ENCODE data around the gene RGMB. TPM values are rescaled to one million over a fixed set of nuclear protein-coding genes. Genes with fewer than 3 reads are reported as not detected.

RGMB gene
- total and polyA plus RNA-seq, 3 donors from 2014 or later = 22.4 to 47.4 (median 41.2) TPM

DNA sequence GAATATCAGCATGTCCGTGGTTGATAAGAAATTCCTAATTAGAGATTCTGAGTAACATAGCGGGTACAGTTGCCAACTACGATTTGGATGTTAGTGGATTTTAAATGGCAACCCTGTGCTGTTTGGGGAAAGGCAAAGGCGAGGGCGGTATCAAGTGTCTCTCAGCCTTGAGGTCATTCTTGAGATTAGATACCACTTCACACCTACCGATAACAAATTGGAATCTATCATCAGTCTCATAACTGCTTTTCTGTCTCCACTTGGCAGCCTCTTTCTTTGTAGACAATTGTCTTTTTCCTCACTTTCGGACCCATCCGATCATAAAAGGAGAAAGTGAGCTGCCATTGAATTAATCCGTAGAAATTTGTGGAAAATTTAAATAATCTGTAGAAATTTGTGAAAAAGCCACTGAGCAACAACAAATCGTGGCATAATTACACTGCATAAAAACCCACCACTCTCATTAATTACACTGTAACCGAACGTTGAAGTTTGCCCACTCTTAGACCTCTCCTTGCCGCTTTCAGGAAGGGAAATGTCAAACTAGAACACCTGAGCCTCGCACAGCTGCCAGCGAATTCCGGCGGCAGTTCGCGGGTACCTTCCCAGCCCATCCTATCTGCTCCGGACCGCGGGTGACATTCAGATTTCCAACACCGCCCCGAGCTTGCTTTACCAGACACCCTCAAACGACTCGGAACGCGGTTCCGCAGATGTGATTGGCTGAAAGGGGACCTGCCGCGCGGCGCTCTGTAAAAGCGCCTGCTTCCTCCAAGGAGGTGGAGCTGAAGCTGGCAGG is 849 bp upstream of the RGMB start:
- Histone ChIP-seq H3K9me3 (no peaks in the 10 kb centered on the region), H3K27me3 (no peaks in the 10 kb centered on the region), H3K4me1 (peaks cover 5% of the 10 kb centered on the region), H3K36me3 (ENCODE audit: low read depth, missing control alignments) (no peaks in the 10 kb centered on the region), H3K4me3 (peak overlapping the region; percentile 73 to 86), H3K27ac (peak overlapping the region; percentile 76 to 95)
- peak; percentile 79 for DNase-seq
- TF ChIP-seq, protein P1, sequence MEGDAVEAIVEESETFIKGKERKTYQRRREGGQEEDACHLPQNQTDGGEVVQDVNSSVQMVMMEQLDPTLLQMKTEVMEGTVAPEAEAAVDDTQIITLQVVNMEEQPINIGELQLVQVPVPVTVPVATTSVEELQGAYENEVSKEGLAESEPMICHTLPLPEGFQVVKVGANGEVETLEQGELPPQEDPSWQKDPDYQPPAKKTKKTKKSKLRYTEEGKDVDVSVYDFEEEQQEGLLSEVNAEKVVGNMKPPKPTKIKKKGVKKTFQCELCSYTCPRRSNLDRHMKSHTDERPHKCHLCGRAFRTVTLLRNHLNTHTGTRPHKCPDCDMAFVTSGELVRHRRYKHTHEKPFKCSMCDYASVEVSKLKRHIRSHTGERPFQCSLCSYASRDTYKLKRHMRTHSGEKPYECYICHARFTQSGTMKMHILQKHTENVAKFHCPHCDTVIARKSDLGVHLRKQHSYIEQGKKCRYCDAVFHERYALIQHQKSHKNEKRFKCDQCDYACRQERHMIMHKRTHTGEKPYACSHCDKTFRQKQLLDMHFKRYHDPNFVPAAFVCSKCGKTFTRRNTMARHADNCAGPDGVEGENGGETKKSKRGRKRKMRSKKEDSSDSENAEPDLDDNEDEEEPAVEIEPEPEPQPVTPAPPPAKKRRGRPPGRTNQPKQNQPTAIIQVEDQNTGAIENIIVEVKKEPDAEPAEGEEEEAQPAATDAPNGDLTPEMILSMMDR (IDR thresholded peaks at IDR 0.05) = no peak
- no peak for TF ChIP-seq POLR2A (IDR thresholded peaks at IDR 0.05)
- intact Hi-C loops (cut with DNase I; ENCODE audit: low total_unique reads) = loop anchor here (5.0 kb wide), 1 partner anchor 1965 kb away; the partner anchor contains the start of gene ERAP1
- 9 to 10% methylated on average over 34 of the region's 34 CpGs for WGBS, 2 donors

DNA sequence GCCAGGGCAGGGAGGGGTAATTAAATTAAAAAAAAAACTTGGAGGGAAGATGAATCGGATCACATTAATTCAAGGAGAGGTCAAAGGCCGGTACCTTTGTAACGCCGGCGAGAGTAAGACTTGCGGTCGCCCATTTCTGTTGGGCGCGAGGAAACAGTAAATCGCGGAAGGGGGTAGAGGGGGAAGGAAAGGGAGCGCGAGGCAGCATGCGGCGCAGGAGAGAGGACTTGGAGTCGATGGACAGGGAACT is 324 bp upstream of the RGMB start:
- Histone ChIP-seq H3K27ac (peak overlapping the region; percentile 76 to 95), H3K4me1 (peaks cover 5% of the 10 kb centered on the region), H3K36me3 (ENCODE audit: low read depth, missing control alignments) (no peaks in the 10 kb centered on the region), H3K4me3 (peak overlapping the region; percentile 73 to 86), H3K27me3 (no peaks in the 10 kb centered on the region), H3K9me3 (no peaks in the 10 kb centered on the region)
- intact Hi-C loops (cut with DNase I; ENCODE audit: low total_unique reads) = loop anchor here (5.0 kb wide), 1 partner anchor 1966 kb away; the partner anchor contains the start of gene ERAP1
- no peak for TF ChIP-seq POLR2A (IDR thresholded peaks at IDR 0.05)
- 1% methylated on average over 16 of the region's 16 CpGs for WGBS, 2 donors
- no peak for DNase-seq

DNA sequence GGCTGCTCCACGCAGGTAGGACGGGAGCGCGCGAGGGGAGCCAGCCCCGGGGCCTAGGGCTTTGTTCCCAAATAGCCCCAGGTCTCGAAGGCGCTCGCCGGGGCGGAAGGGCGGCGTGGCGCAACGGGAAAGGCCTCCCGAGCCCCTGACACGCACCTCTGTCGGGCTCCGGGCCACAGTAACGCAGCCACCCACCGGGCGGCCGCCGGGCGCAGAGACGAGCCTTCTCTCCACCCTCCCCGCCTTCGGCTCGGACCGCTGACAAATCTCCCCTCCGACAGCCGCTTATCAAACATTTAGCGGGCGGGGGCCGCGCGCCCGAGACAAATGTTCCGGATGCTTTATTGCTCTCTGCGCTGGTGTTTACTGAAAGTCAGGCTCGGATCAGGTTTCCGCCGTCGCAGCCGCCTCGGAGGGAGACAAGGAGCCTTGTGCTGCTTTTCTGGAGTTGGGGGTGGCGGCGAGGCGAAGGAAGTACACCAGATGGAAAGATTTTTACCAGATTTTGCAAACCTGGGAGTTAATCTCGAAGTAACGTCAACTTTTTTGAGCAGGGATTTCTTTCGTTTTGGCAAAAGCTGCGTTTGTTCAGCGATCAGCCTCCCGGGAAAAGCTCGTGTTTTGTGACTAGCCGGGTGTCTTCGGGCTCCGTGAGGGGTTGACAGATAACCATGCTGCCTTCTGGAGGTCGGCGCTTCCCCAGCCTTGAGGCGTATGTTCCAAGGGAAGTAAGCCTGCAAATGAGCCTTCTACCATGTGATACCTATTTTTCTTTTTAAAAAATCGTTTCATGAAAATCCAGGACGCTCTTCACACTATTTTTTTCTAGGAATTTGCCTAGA is 950 bp downstream of the RGMB start:
- peak overlapping the region; percentile 73 to 86 for H3K4me3 ChIP-seq
- peak; percentile 65 for DNase-seq
- intact Hi-C loops (cut with DNase I; ENCODE audit: low total_unique reads) = loop anchor here (5.0 kb wide), 1 partner anchor 1967 kb away; the partner anchor contains the start of gene ERAP1
- peaks cover 5% of the 10 kb centered on the region for H3K4me1 ChIP-seq
- H3K27me3 ChIP-seq = no peaks in the 10 kb centered on the region
- peak overlapping the region; percentile 87 to 95 for H3K27ac ChIP-seq
- WGBS, 2 donors = 0 to 1% methylated on average over 28 to 59 of the region's 64 CpGs
- H3K36me3 ChIP-seq (ENCODE audit: low read depth, missing control alignments) = no peaks in the 10 kb centered on the region
- no peaks in the 10 kb centered on the region for H3K9me3 ChIP-seq
- no peak for TF ChIP-seq POLR2A (IDR thresholded peaks at IDR 0.05)
- TF ChIP-seq, protein P1 (IDR thresholded peaks at IDR 0.05) = peak in 1 of 3 experiments; percentile 2

DNA sequence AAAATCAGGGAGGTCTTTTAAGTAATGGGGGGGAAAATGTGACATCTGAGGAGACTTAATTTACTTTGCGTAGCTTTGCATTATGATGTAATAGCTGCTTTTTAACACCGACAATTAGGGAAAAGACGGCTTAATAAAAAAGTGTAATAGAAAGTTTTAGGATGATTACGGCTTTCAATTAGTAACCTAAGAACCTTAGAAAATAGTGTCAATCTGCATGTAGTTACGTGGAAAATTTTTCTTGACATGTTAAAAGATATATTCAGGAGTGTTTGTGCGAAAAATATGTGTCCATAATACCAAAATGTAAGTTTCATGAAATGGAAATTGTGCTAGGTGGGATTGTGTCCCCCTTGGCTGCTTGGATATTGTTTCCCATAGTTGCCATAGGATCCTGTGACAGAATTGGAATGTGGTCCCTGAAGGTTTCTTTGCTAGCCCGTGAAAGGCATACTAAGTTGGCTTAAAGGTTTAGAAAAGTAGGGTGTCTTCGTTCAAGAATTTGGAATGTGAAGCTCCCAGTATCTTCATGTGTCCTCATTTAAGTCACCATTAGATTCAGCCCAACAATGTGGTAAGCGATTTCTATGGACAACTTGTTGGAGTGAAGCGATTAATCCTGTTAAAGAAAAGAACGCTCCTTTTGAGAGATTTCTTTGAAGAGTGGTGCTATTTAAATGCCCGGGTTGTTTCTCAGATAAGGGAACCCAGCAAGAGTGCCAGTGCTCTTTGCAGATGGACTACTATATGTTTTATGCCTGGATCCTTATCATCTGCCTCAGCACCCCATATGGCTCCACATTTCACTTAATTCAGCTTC is 2.0 kb downstream of the RGMB start:
- intact Hi-C loops (cut with DNase I; ENCODE audit: low total_unique reads) = no loop called here
- no peak for DNase-seq
- no peak for TF ChIP-seq POLR2A (IDR thresholded peaks at IDR 0.05)
- TF ChIP-seq, protein P1 (IDR thresholded peaks at IDR 0.05) = no peak
- peak overlapping the region in 1 of 2 donors; percentile 9 for H3K4me3 ChIP-seq
- WGBS, 2 donors = 56% methylated on average over 12 of the region's 12 CpGs
- H3K27ac ChIP-seq = no peak overlapping the region
- H3K4me1 ChIP-seq = peaks cover 8% of the 10 kb centered on the region
- H3K36me3 ChIP-seq (ENCODE audit: low read depth, missing control alignments) = no peaks in the 10 kb centered on the region
- no peaks in the 10 kb centered on the region for H3K9me3 ChIP-seq
- no peaks in the 10 kb centered on the region for H3K27me3 ChIP-seq
